WI38 (cell line): ENCODE measurements around the gene SH2B2.
A peak's percentile ranks its signal among the peaks of the same experiment; 100 is the strongest.

Experiments
- H3K4me3 ChIP-seq: 2 replicates; pipeline ENCODE4 v1.5.1; 2011; ENCODE audit warnings: low read depth, mild to moderate bottlenecking, control low read depth, low read length
- CTCF ChIP-seq: IDR thresholded peaks from 2 replicates; pipeline ENCODE4 v1.5.1; 2012; ENCODE audit warnings: low read depth, mild to moderate bottlenecking, control low read depth, low read length

The SH2B2 gene

GRCh38 chr7:102266541-102266940, 20.1 kb upstream of the SH2B2 start:
- TF ChIP-seq CTCF, result no peak
- no peak overlapping the region for H3K4me3 ChIP-seq

GRCh38 chr7:102268635-102269034, 18.0 kb upstream of the SH2B2 start:
- H3K4me3 ChIP-seq, result no peak overlapping the region
- no peak for TF ChIP-seq CTCF

GRCh38 chr7:102270178-102270887, 16.3 kb upstream of the SH2B2 start:
- no peak for TF ChIP-seq CTCF
- H3K4me3 ChIP-seq, result no peak overlapping the region

- no peak for TF ChIP-seq CTCF
- no peak overlapping the region for H3K4me3 ChIP-seq
These were observed 15.4 kb upstream of the SH2B2 start for GRCh38 chr7:102271158-102271798.

GRCh38 chr7:102272075-102272916, 14.4 kb upstream of the SH2B2 start:
- no peak overlapping the region for H3K4me3 ChIP-seq
- peak; percentile 93 for TF ChIP-seq CTCF

GRCh38 chr7:102272917-102273748, 13.5 kb upstream of the SH2B2 start:
- no peak overlapping the region for H3K4me3 ChIP-seq

More at GRCh38 chr7:102272917-102273748, 13.5 kb upstream of the SH2B2 start:
- no peak for TF ChIP-seq CTCF
